CD4-positive, alpha-beta T cell treated with Interleukin-4 for 4 hours (primary cell): ENCODE measurements around the gene ACTMAP.
A peak's percentile ranks its signal among the peaks of the same experiment; 100 is the strongest.

Experiments used
- DNase-seq: peaks from one replicate; pipeline ENCODE4 v3.0.0-alpha.2; 2020

ACTMAP gene

GRCh38 chr19:40717880-40718773 is 32.1 kb downstream of the ACTMAP start:
- DNase-seq = no peak

GRCh38 chr19:40717325-40717879 is 32.9 kb downstream of the ACTMAP start:
- DNase-seq = no peak

- DNase-seq = peak; percentile 98
These were observed 33.6 kb downstream of the ACTMAP start, which contains the start of the genes COQ8B and ITPKC for GRCh38 chr19:40716482-40717324. COQ8B (minus strand) TSS chr19:40716886; CDS start chr19:40714632, 2,254 bp downstream. ITPKC (plus strand) TSS chr19:40717112; CDS start chr19:40717136, 24 bp downstream.

GRCh38 chr19:40716031-40716481 is 34.2 kb downstream of the ACTMAP start:
- DNase-seq = peak; percentile 94

- DNase-seq = peak; percentile 96
These were observed 35.6 kb downstream of the ACTMAP start for GRCh38 chr19:40714441-40715299.

- DNase-seq = peak; percentile 10
These were observed 36.3 kb downstream of the ACTMAP start for GRCh38 chr19:40713939-40714338.

GRCh38 chr19:40709817-40710216 is 40.5 kb downstream of the ACTMAP start:
- DNase-seq = no peak

- DNase-seq = no peak
These were observed 42.7 kb downstream of the ACTMAP start for GRCh38 chr19:40707615-40708014.

- DNase-seq = no peak
These were observed 44.2 kb downstream of the ACTMAP start for GRCh38 chr19:40705950-40706619.

- no peak for DNase-seq
These were observed 45.0 kb downstream of the ACTMAP start for GRCh38 chr19:40705362-40705651.

- no peak for DNase-seq
These were observed 45.6 kb downstream of the ACTMAP start for GRCh38 chr19:40704491-40705361.

GRCh38 chr19:40703029-40703755 is 47.1 kb downstream of the ACTMAP start:
- DNase-seq = no peak

GRCh38 chr19:40702337-40703012 is 47.8 kb downstream of the ACTMAP start:
- DNase-seq = no peak

GRCh38 chr19:40701758-40702157 is 48.5 kb downstream of the ACTMAP start:
- DNase-seq = no peak

GRCh38 chr19:40700083-40700482 is 50.2 kb downstream of the ACTMAP start:
- no peak for DNase-seq

- no peak for DNase-seq
These were observed 53.3 kb downstream of the ACTMAP start for GRCh38 chr19:40697007-40697406.

GRCh38 chr19:40695881-40696280 is 54.4 kb downstream of the ACTMAP start:
- no peak for DNase-seq

- DNase-seq = no peak
These were observed 56.4 kb downstream of the ACTMAP start for GRCh38 chr19:40693896-40694295.

GRCh38 chr19:40693150-40693788 is 57.0 kb downstream of the ACTMAP start:
- DNase-seq = no peak
